ENCODE results near the gene TNFRSF11A. TPM values are rescaled to one million over a fixed set of nuclear protein-coding genes. Genes with fewer than 3 reads are reported as not detected.

Gene TNFRSF11A
- total RNA-seq, 1 experiment from 2014 or later = 3.2 TPM

DNA sequence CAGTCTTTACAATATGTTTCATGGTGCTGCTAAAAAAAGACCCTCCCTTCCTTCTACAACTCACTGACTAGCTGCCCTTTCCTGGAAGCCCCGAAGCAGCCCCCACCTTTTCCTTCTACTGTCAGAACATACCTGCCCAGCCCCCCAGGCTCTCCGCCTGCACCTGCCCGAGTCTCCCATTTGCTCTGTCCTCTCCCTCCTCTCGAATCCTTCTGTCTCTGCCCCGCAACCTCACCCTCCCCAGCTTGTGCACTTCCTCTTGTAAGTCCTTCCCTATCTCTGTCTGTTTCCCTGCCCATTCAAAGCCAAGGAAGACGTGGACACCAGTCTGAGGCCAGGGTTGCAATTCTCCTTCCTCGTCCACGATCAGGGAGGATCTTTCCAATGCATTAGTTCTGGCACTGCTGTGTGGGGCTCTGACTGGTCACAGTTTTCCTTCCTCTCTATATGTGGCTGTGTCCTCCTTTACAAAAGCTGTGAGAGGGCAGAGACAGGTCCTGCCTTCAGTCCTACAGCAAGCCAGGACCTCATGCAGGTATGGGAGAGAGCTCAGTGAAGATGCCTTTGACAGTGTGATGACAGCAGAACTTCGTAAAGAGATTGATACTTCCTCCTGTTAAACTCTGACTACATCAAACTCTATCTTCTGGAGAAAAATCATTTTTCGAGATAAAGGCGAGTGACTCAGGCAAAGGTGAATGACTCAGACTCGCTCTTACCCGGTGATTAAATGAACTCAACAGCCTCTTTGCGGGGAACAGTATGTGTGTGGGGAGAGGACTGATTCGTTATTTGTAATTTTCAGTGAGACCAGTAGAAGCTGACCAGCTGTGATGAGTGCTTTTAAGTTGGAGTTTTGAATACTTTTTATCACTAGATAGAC is 14.2 kb downstream of the TNFRSF11A start:
- peak overlapping the region; percentile 70 for H3K4me2 ChIP-seq (ENCODE audit: low read length)
- ChIA-PET POLR2A (no interaction called here), CTCF (no interaction called here), RAD21 (ENCODE audit: low non-redundant PET in 1 of 2, low total read pairs in 2 of 2, uncharacterized antibody in 2 of 2, unreplicated experiment in 2 of 2) (no interaction called here)
- ATAC-seq (peak; percentile 88), DNase-seq (ENCODE audit: low read depth, low spot score) (peak; percentile 39)
- H3K9ac ChIP-seq (ENCODE audit: low read length) = no peak overlapping the region
- no peaks in the 10 kb centered on the region for H3K9me2 ChIP-seq (ENCODE audit: insufficient read depth)
- peak overlapping the region; percentile 46; the same call in 1 of the 2 replicates for H3K27ac ChIP-seq (ENCODE audit: low read depth, low read length)
- no peak overlapping the region for H2AFZ ChIP-seq (ENCODE audit: low read depth, low read length, poor library complexity, severe bottlenecking)
- H3K4me1 ChIP-seq (ENCODE audit: control insufficient read depth in 1 of 2, insufficient read depth in 2 of 2, low read length in 2 of 2) = peaks cover 9 to 15% of the 10 kb centered on the region in 2 experiments
- H3K9me3 ChIP-seq (ENCODE audit: control insufficient read depth in 1 of 2, insufficient read depth in 1 of 2, low read depth in 1 of 2, low read length in 2 of 2) = no peaks in the 10 kb centered on the region
- no TSS peak for BruUV-seq (replicated peaks)
- no peaks in the 10 kb centered on the region for H3K36me3 ChIP-seq (ENCODE audit: control insufficient read depth in 1 of 2, insufficient read depth in 2 of 2, low read length in 2 of 2)
- no peaks in the 10 kb centered on the region for H3K27me3 ChIP-seq (ENCODE audit: insufficient read depth, low read length)
- H3K79me2 ChIP-seq (ENCODE audit: insufficient read depth, low read length) = no peaks in the 10 kb centered on the region
- H3K4me3 ChIP-seq (replicated peaks in 1 of 2; ENCODE audit: low read depth in 1 of 2, low read length in 2 of 2) = peak overlapping the region in 1 of 2 experiments; percentile 21; a peak in 1 of 4 replicates
- TF ChIP-seq CEBPB (IDR thresholded peaks at IDR 0.05; ENCODE audit: low read depth) (no peak), FOSL1 (IDR thresholded peaks at IDR 0.05; ENCODE audit: low read depth) (peak; percentile 71), SP1 (IDR thresholded peaks at IDR 0.05; ENCODE audit: low read depth) (0 out of 2 replicates have a peak, but pooled peaks have one; percentile 22), JUND (IDR thresholded peaks at IDR 0.05) (peak; percentile 60), POLR2A (IDR thresholded peaks at IDR 0.05; ENCODE audit: borderline replicate concordance, extremely low read depth, insufficient read depth, insufficient read length) (no peak)
- TF ChIP-seq, protein P1, sequence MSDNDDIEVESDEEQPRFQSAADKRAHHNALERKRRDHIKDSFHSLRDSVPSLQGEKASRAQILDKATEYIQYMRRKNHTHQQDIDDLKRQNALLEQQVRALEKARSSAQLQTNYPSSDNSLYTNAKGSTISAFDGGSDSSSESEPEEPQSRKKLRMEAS (IDR thresholded peaks at IDR 0.05) = peak; percentile 10; the same call in 1 of the 2 replicates
- no peaks in the 10 kb centered on the region for H4K20me1 ChIP-seq (ENCODE audit: insufficient read depth)
- intact Hi-C loops (cut with micrococcal nuclease) = no loop called here

DNA sequence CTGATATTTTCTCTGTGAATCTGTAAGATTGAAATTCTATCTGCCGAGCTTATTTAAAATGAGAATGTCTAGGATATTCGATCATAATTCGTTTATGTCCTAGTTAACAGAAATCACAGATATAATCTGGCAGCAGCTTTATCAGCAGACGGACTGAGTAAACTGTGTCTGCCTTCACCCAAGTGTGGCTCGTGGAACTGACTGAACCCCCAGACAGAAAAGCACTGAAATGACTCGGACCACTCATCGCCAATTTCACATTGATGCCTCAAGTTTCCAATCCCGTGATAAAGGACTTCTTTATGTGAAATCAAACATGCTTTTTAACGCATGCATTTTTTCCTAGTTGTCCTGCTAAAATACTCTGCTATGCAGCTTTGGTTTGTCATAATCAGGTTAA is 15.9 kb downstream of the TNFRSF11A start:
- ChIA-PET CTCF (no interaction called here), RAD21 (ENCODE audit: low non-redundant PET in 1 of 2, low total read pairs in 2 of 2, uncharacterized antibody in 2 of 2, unreplicated experiment in 2 of 2) (no interaction called here), POLR2A (no interaction called here)
- H3K36me3 ChIP-seq (ENCODE audit: control insufficient read depth in 1 of 2, insufficient read depth in 2 of 2, low read length in 2 of 2) = no peaks in the 10 kb centered on the region
- H3K79me2 ChIP-seq (ENCODE audit: insufficient read depth, low read length) = no peaks in the 10 kb centered on the region
- H3K9ac ChIP-seq (ENCODE audit: low read length) = no peak overlapping the region
- H3K27ac ChIP-seq (ENCODE audit: low read depth, low read length) = no peak overlapping the region
- H3K27me3 ChIP-seq (ENCODE audit: insufficient read depth, low read length) = no peaks in the 10 kb centered on the region
- intact Hi-C loops (cut with micrococcal nuclease) = no loop called here
- H4K20me1 ChIP-seq (ENCODE audit: insufficient read depth) = no peaks in the 10 kb centered on the region
- no peaks in the 10 kb centered on the region for H3K9me3 ChIP-seq (ENCODE audit: control insufficient read depth in 1 of 2, insufficient read depth in 1 of 2, low read depth in 1 of 2, low read length in 2 of 2)
- no peak overlapping the region for H2AFZ ChIP-seq (ENCODE audit: low read depth, low read length, poor library complexity, severe bottlenecking)
- H3K4me1 ChIP-seq (ENCODE audit: control insufficient read depth in 1 of 2, insufficient read depth in 2 of 2, low read length in 2 of 2) = peaks cover 9 to 15% of the 10 kb centered on the region in 2 experiments
- no peak for ATAC-seq
- H3K4me2 ChIP-seq (ENCODE audit: low read length) = no peak overlapping the region
- H3K9me2 ChIP-seq (ENCODE audit: insufficient read depth) = no peaks in the 10 kb centered on the region
- no peak for DNase-seq (ENCODE audit: low read depth, low spot score)
- H3K4me3 ChIP-seq (replicated peaks in 1 of 2; ENCODE audit: low read depth in 1 of 2, low read length in 2 of 2) = no peak overlapping the region
- BruUV-seq (replicated peaks) = no TSS peak
- no peak for TF ChIP-seq RAD21 (IDR thresholded peaks at IDR 0.05; ENCODE audit: low read depth)
- TF ChIP-seq FOSL1 (IDR thresholded peaks at IDR 0.05; ENCODE audit: low read depth) = no peak
- no peak for TF ChIP-seq TCF7L2 (IDR thresholded peaks at IDR 0.05; ENCODE audit: borderline replicate concordance, extremely low read depth, insufficient read depth, insufficient read length)
- TF ChIP-seq, protein P2, sequence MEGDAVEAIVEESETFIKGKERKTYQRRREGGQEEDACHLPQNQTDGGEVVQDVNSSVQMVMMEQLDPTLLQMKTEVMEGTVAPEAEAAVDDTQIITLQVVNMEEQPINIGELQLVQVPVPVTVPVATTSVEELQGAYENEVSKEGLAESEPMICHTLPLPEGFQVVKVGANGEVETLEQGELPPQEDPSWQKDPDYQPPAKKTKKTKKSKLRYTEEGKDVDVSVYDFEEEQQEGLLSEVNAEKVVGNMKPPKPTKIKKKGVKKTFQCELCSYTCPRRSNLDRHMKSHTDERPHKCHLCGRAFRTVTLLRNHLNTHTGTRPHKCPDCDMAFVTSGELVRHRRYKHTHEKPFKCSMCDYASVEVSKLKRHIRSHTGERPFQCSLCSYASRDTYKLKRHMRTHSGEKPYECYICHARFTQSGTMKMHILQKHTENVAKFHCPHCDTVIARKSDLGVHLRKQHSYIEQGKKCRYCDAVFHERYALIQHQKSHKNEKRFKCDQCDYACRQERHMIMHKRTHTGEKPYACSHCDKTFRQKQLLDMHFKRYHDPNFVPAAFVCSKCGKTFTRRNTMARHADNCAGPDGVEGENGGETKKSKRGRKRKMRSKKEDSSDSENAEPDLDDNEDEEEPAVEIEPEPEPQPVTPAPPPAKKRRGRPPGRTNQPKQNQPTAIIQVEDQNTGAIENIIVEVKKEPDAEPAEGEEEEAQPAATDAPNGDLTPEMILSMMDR (IDR thresholded peaks at IDR 0.05 in 2 of 3, conservative IDR thresholded peaks at IDR 0.05 in 1 of 3; ENCODE audit: borderline replicate concordance in 1 of 3, insufficient read depth in 1 of 3, low read depth in 2 of 3, low read length in 2 of 3) = no peak
- no peak for TF ChIP-seq EGR1 (IDR thresholded peaks at IDR 0.05; ENCODE audit: low read depth)
- no peak for TF ChIP-seq CEBPB (IDR thresholded peaks at IDR 0.05; ENCODE audit: low read depth)
- no peak for TF ChIP-seq ZNF274 (IDR thresholded peaks at IDR 0.05; ENCODE audit: low read depth, low read length)
- TF ChIP-seq SRF (IDR thresholded peaks at IDR 0.05; ENCODE audit: low read depth) = no peak
- TF ChIP-seq, protein P1 (IDR thresholded peaks at IDR 0.05) = no peak
- no peak for TF ChIP-seq POLR2AphosphoS5 (IDR thresholded peaks at IDR 0.05; ENCODE audit: low read depth, low read length)
- TF ChIP-seq, protein P3, sequence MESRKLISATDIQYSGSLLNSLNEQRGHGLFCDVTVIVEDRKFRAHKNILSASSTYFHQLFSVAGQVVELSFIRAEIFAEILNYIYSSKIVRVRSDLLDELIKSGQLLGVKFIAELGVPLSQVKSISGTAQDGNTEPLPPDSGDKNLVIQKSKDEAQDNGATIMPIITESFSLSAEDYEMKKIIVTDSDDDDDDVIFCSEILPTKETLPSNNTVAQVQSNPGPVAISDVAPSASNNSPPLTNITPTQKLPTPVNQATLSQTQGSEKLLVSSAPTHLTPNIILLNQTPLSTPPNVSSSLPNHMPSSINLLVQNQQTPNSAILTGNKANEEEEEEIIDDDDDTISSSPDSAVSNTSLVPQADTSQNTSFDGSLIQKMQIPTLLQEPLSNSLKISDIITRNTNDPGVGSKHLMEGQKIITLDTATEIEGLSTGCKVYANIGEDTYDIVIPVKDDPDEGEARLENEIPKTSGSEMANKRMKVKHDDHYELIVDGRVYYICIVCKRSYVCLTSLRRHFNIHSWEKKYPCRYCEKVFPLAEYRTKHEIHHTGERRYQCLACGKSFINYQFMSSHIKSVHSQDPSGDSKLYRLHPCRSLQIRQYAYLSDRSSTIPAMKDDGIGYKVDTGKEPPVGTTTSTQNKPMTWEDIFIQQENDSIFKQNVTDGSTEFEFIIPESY (IDR thresholded peaks at IDR 0.05; ENCODE audit: extremely low read depth, insufficient replicate concordance, low read length) = no peak
- TF ChIP-seq SP1 (IDR thresholded peaks at IDR 0.05; ENCODE audit: low read depth) = no peak
- TF ChIP-seq POLR2A (IDR thresholded peaks at IDR 0.05; ENCODE audit: borderline replicate concordance, extremely low read depth, insufficient read depth, insufficient read length) = no peak
- TF ChIP-seq ZFX (IDR thresholded peaks at IDR 0.05) = no peak

All from HCT116 (cell line).